Measurements from ENCODE around the gene SMIM28.

SMIM28 gene

GRCh38 chr6:138374815-138375214 lies 2.9 kb upstream of the SMIM28 start:
- DNase-seq: no peak

GRCh38 chr6:138377042-138377441 lies 663 bp upstream of the SMIM28 start:
- no peak for DNase-seq

DNA sequence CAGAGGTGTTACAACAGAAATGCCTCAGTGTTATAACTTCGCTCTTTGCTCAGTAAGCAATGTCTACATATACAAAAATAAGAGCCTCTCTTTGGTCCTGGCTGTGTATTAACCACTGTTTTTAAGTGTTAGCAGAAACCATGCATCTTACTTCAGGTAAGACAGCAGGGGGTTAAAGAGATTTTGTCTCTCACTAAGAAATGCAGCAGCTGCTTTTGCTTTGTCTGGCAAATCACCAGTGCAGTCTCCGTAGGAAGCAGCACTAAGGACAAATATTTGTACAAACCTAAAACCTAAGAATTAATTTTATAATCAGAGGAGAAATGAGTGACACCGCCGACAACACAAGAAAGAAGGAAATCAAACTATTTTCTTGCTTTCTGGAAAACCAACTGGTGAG lies 758 bp downstream of the SMIM28 start:
- DNase-seq: no peak

DNA sequence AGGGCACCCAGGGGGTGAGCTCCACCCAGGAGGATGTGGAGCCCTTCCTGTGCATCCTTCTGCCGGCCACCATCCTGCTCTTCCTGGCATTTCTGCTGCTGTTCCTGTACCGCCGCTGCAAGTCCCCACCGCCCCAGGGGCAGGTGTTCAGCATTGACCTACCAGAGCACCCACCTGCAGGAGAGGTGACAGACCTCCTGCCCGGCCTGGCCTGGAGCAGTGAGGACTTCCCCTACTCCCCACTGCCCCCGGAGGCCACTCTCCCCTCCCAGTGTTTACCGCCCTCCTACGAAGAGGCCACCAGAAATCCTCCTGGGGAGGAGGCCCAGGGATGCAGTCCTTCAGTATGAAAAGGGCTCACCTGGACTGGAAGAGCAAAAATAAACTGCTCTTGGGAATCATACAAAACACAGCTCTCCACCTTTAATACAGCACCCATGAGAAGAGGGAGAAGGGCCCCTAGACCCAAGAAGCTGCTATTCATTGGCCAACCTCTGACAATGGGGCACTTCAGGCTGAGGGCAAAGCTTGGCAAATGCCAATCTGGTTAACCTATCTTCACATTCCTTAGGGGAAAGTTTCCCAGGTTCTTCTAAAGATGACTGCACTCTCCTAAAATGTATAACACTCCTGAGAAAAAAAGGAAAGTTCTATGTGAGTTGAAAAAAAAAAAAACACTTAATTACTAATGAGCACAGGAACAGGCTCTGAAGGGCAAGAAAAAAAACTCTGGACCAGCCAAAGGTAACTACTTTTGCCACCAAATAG lies 5.0 kb downstream of the SMIM28 start:
- no peak for DNase-seq

DNA sequence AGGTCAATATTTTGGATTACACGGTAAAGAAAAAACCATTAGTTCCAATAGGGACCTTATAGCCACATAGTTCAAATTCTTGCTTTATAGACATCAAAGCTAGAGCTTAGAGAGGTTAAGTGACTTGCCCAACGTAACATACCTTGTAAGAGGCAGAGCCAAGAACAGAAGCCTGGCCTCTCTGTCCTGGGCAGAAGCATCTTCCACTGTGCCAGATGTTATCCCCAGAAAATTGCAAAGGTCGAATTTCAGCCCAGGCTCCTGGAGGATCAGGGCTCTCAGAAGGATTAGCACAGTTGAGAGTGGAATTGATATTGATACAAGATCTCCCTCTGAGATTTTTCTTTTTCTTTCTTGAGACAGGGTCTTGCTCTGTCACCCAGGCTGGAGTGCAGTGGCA lies 6.1 kb downstream of the SMIM28 start:
- no peak for DNase-seq

GRCh38 chr6:138386897-138387296 lies 9.2 kb downstream of the SMIM28 start:
- no peak for DNase-seq

- no peak for DNase-seq
These were observed 10.1 kb downstream of the SMIM28 start for GRCh38 chr6:138387577-138388368.

GRCh38 chr6:138389551-138389950 lies 11.8 kb downstream of the SMIM28 start:
- DNase-seq: no peak

- no peak for DNase-seq
These were observed 16.4 kb downstream of the SMIM28 start for GRCh38 chr6:138393871-138394783.

GRCh38 chr6:138396709-138397108 lies 19.0 kb downstream of the SMIM28 start:
- no peak for DNase-seq

DNA sequence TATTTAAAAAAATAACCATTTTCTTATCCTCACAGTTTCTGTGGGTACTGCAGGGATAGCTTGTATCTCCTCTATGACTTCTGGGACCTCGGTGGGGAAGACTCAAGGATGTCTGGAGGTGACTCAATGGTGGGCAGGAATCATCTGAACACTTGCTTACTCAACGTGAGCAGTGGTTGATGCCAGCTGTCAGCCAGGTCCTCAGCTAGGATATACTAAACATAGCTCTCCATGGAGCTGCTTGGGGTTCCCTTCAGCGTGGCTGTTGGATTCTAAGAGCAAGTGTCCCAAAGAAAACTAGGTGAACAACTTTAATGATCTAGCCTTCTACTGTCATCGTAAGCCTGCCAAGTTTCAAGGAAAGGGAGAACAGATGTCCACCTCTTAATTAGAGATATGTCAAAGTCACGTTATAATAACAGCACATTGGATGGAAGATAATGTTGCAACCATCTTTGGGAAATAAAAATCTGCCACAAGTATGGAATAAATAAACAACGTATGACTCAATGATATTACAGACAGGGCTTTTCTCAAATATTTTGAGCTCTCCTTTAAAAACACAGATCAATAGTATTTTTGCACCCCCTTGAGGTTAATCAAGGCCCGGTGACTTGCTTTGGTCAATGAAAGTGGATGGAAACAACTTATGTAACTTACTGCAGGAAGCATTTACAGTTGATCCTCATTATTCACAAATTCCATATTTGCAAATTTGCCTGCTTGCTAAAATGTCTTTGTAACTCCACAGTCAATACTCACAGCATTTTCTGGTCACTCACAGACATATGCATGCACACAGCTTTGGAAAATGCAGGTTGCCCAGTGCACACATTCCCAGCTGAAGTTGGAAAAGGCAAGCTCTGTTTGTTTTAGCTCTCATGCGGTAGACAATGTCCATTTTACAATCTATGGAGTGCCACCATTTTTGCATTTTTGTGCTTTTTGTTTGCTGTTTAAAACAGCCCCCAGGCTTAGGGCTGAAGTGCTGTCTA lies 19.7 kb downstream of the SMIM28 start:
- no peak for DNase-seq

GRCh38 chr6:138400326-138400725 lies 22.6 kb downstream of the SMIM28 start:
- DNase-seq: no peak

- no peak for DNase-seq
These were observed 24.5 kb downstream of the SMIM28 start for GRCh38 chr6:138401960-138402837.

- DNase-seq: no peak
These were observed 25.1 kb downstream of the SMIM28 start for GRCh38 chr6:138402838-138403187.

DNA sequence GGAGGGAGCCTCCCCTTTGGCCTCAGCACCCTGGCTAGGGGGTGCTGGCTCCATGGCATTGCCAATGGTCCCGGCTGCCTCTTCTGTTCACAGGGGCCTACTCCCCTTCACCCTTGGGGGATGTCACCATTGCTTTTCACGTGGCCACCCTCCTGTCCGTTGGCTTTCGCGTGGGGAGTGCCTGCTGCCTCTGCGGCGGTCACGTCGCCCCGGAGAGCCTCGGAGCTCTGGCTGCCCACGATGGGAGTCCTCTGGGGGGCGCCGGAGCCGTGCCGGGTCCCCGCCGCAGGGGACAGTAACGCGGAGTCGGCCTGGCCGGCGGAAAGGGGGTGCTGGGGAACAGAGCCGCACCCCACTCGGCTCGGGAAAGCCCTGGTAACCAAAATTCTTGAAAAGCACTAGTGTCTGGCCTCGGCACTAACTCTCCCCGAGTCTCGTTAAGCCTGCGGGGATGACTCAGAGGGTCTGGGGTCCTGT lies 25.7 kb downstream of the SMIM28 start:
- DNase-seq: peak; percentile 71

GRCh38 chr6:138403801-138404665 lies 26.3 kb downstream of the SMIM28 start, which contains the start of gene HEBP2:
HEBP2 (plus strand) TSS chr6:138404223; CDS start chr6:138404496, 273 bp downstream.
- DNase-seq: peak; percentile 92

DNA sequence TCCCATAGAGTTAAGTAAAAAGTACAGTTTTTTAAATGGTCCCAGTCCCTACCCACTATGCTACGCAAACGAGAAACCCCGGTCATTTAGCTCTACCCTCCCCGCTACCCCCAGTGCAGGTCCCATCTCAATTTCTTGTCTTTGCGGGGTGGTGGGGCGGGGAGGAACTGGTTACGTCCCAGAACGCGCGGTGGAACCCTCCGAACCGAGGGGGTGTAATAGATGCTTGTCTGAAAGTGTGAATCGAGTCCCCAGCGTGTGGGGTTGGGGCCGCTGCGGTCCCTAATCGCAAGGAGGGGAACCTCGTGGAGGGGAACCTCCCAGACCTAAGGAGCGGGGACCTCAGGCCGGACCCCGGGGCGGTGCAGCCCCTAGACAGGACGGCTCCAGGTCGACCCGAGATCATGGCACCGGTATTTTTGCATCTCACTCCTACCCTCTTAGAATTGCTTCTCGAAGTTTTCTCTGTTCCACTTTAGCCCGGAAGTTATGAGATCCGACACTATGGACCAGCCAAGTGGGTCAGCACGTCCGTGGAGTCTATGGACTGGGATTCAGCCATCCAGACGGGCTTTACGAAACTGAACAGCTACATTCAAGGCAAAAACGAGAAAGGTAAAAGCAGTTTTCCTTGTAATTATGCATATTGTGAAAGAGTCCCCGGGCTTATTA lies 27.1 kb downstream of the SMIM28 start:
- DNase-seq: peak; percentile 66

DNA sequence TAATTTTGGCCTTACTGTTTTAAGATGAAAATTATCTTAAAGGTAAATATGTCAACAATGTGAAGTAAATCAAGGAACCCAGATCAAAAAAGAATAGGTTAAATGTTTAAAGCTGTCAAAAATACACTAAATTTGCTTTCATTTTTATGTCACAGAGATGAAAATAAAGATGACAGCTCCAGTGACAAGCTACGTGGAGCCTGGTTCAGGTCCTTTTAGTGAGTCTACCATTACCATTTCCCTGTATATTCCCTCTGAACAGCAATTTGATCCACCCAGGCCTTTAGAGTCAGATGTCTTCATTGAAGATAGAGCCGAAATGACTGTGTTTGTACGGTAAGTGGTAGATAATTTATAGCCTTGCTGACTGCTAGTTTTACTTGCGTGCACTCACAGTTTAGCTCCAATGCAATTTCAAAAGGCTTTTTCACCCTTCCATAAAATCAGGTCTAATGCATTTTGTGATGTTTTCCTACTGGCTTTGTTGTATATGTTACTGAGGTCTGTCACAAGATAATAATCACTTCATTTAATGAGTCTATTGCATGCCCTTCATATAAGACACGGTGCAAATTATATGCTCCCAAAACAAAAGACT lies 28.2 kb downstream of the SMIM28 start:
- DNase-seq: no peak

GRCh38 chr6:138406443-138406842 lies 28.7 kb downstream of the SMIM28 start:
- DNase-seq: no peak

All from activated CD8-positive, alpha-beta memory T cell treated with anti-CD3 and anti-CD28 coated beads, Interleukin-2, amount 50 U/mL, for 48 hours (primary cell).